Common myeloid progenitor, CD34-positive (primary cell): ENCODE data around the gene APLF.
"Not testable (repeated sequence)": the region's sequence is repeated elsewhere in the genome, so short reads cannot be mapped to it uniquely, and the experiment has no call there.

ENCODE experiments used
- CTCF ChIA-PET: fragments of 350-600 bp; sonication (Branson Sonifier 250); formaldehyde crosslinking; loops from one replicate; lab custom pipeline; 2021; ENCODE audit warnings: antibody characterized with exemption; lab: Charles Lee
- POLR2A ChIA-PET: fragments of 350-600 bp; sonication (Branson Sonifier 250); formaldehyde crosslinking; loops from one replicate; lab custom pipeline; 2021; ENCODE audit warnings: antibody characterized with exemption; lab: Charles Lee
- DNase-seq, 3 donors: peaks; one replicate each; pipeline versions ENCODE4 v3.0.0 to v3.0.0-alpha.2; 2013
- H3K27ac ChIP-seq, 2 experiments: 1 replicate in 1 of 2; 2 replicates in 1 of 2; pipeline ENCODE4 v1.7.0; 2013; ENCODE audit warnings: inconsistent platforms in 2 of 2, low read length in 2 of 2, mild to moderate bottlenecking in 2 of 2, low read depth in 1 of 2, moderate library complexity in 1 of 2; ENCODE audit not compliant: severe bottlenecking in 2 of 2, insufficient read depth in 1 of 2, poor library complexity in 1 of 2
- H3K27me3 ChIP-seq, 5 experiments: replicated peaks in 2 of 5; 1 replicate in 3 of 5; 2 replicates in 2 of 5; pipeline versions ENCODE4 v1.6.1 to v1.7.0; 2013; ENCODE audit warnings: low read length in 4 of 5, mild to moderate bottlenecking in 2 of 5, moderate library complexity in 2 of 5, inconsistent platforms in 1 of 5; ENCODE audit not compliant: insufficient read depth in 5 of 5, control insufficient read depth in 4 of 5
- H3K36me3 ChIP-seq, 4 experiments: 1 replicate in 2 of 4; 2 replicates in 2 of 4; pipeline versions ENCODE4 v1.6.1 to v1.7.0; 2013; ENCODE audit warnings: low read length in 3 of 4, control low read depth in 1 of 4, mild to moderate bottlenecking in 1 of 4; ENCODE audit not compliant: control insufficient read depth in 4 of 4, insufficient read depth in 4 of 4
- H3K4me1 ChIP-seq, 4 experiments: 1 replicate in 3 of 4; 2 replicates in 1 of 4; pipeline versions ENCODE4 v1.6.1 to v1.7.1; 2013; ENCODE audit warnings: low read length in 3 of 4, mild to moderate bottlenecking in 3 of 4, control low read depth in 1 of 4, inconsistent platforms in 1 of 4, moderate library complexity in 1 of 4; ENCODE audit not compliant: control insufficient read depth in 4 of 4, insufficient read depth in 4 of 4; ENCODE audit errors: control extremely low read depth in 1 of 4
- H3K4me3 ChIP-seq, 7 experiments: 1 replicate in 4 of 7; 2 replicates in 3 of 7; pipeline versions ENCODE4 v1.5.1 to v1.7.0; 2013; ENCODE audit warnings: mild to moderate bottlenecking in 7 of 7, low read length in 6 of 7, moderate library complexity in 6 of 7, inconsistent platforms in 2 of 7, low read depth in 2 of 7, control low read depth in 1 of 7; ENCODE audit not compliant: insufficient read depth in 4 of 7, control insufficient read depth in 1 of 7; ENCODE audit errors: extremely low read depth in 1 of 7
- H3K9me3 ChIP-seq, 5 experiments: 1 replicate in 4 of 5; 2 replicates in 1 of 5; pipeline versions ENCODE4 v1.6.1 to v1.7.1; 2013; ENCODE audit warnings: low read length in 4 of 5, mild to moderate bottlenecking in 2 of 5, inconsistent platforms in 1 of 5, low read depth in 1 of 5, moderate library complexity in 1 of 5; ENCODE audit not compliant: control insufficient read depth in 4 of 5, insufficient read depth in 2 of 5; ENCODE audit errors: control extremely low read depth in 1 of 5
- WGBS: methylation state at CpG from one replicate; pipeline ENCODE4 v1.1.5; 2013; ENCODE audit not compliant: insufficient coverage; 5-methylcytosine and 5-hydroxymethylcytosine counted together

APLF gene

GRCh38 chr2:68438455-68439303, 28.7 kb upstream of the APLF start:
- ChIA-PET POLR2A (no interaction called here), CTCF (interaction anchor here (0.7 to 3.6 kb wide), 8 partner anchors 9 to 147 kb away, joined by 3 to 31 read pairs (median 4); no protein-coding TSS in a partner anchor)
- H3K27me3 ChIP-seq = no peaks in the 10 kb centered on the region
- H3K36me3 ChIP-seq = no peaks in the 10 kb centered on the region
- WGBS = 49% methylated on average over 7 of the region's 7 CpGs
- H3K4me1 ChIP-seq = peaks cover 10 to 26% (median 20%) of the 10 kb centered on the region in 4 experiments
- no peaks in the 10 kb centered on the region for H3K9me3 ChIP-seq
- no peak for DNase-seq
- H3K4me3 ChIP-seq = peak overlapping the region in 1 of 7 experiments; percentile 52
- no peak overlapping the region for H3K27ac ChIP-seq

- H3K9me3 ChIP-seq = no peaks in the 10 kb centered on the region
- peak; percentile 95 to 98 (median 98) for DNase-seq
- H3K4me3 ChIP-seq = no peak overlapping the region
- H3K27ac ChIP-seq = peak overlapping the region; percentile 0 to 62
- CTCF ChIA-PET = interaction anchor here (0.8 to 4.6 kb wide), 34 partner anchors 12 to 325 kb away, joined by 3 to 52 read pairs (median 5); partner anchors contain the start of genes CNRIP1 and PLEK
- H3K27me3 ChIP-seq = no peaks in the 10 kb centered on the region
- peaks cover 10 to 26% (median 20%) of the 10 kb centered on the region in 4 experiments for H3K4me1 ChIP-seq
- no peaks in the 10 kb centered on the region for H3K36me3 ChIP-seq
- 63% methylated on average over 3 of the region's 6 CpGs for WGBS
- POLR2A ChIA-PET = interaction anchor here (0.7 to 1.2 kb wide), 2 partner anchors 26 to 77 kb away, joined by 3 to 4 read pairs; partner anchors contain the start of gene PLEK
Measured at GRCh38 chr2:68441179-68441993, 26.0 kb upstream of the APLF start.

DNA sequence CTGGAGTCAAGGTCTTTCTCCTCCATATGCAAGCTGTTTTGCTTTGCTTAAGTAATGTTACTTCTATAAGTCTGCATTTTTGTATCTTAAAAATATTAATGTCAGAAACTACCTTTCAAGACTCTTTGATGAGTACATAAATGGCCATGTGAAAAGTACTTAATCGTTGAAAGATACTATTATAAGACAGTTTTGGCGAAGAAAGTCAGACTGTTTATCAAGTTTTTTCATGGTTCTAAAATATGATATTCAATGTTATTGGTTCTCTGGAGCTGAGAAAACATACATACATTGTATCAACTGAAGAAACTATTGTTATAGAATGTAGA, 25.4 kb upstream of the APLF start:
- ChIA-PET POLR2A (interaction anchor here (0.7 to 1.2 kb wide), 2 partner anchors 27 to 77 kb away, joined by 3 to 4 read pairs; partner anchors contain the start of gene PLEK), CTCF (interaction anchor here (0.8 to 4.6 kb wide), 24 partner anchors 12 to 325 kb away, joined by 3 to 52 read pairs (median 6); partner anchors contain the start of genes CNRIP1 and PLEK)
- H3K27me3 ChIP-seq = no peaks in the 10 kb centered on the region
- H3K4me3 ChIP-seq = no peak overlapping the region
- no peaks in the 10 kb centered on the region for H3K36me3 ChIP-seq
- no peak overlapping the region for H3K27ac ChIP-seq
- H3K9me3 ChIP-seq = peaks cover 0 to under 1% (median 0%) of the 10 kb centered on the region in 5 experiments
- H3K4me1 ChIP-seq = peaks cover 10 to 26% (median 20%) of the 10 kb centered on the region in 4 experiments
- no peak for DNase-seq
- WGBS = no CpG with 5 or more reads among the region's 2 CpGs

GRCh38 chr2:68446425-68446824, 21.0 kb upstream of the APLF start:
- peaks cover 0 to 19% (median 8%) of the 10 kb centered on the region in 5 experiments for H3K9me3 ChIP-seq
- H3K4me3 ChIP-seq, CTCF ChIA-PET, DNase-seq, H3K36me3 ChIP-seq, H3K27ac ChIP-seq, POLR2A ChIA-PET, H3K4me1 ChIP-seq, H3K27me3 ChIP-seq: not testable (repeated sequence)
- no CpG with 5 or more reads among the region's 3 CpGs for WGBS

- Histone ChIP-seq H3K4me3 (no peak overlapping the region), H3K4me1 (peaks cover 0 to under 1% (median 0%) of the 10 kb centered on the region in 4 experiments), H3K27ac (no peak overlapping the region), H3K27me3 (no peaks in the 10 kb centered on the region), H3K9me3 (peaks cover 0 to 19% (median 8%) of the 10 kb centered on the region in 5 experiments), H3K36me3 (no peaks in the 10 kb centered on the region)
- no peak for DNase-seq
- 99% methylated on average over 14 of the region's 16 CpGs for WGBS
- CTCF ChIA-PET = interaction anchor here (1.8 kb wide), 1 partner anchor 9 kb away, joined by 3 read pairs; no protein-coding TSS in a partner anchor
- POLR2A ChIA-PET = no interaction called here
Measured at GRCh38 chr2:68447118-68447517, 20.3 kb upstream of the APLF start.

DNA sequence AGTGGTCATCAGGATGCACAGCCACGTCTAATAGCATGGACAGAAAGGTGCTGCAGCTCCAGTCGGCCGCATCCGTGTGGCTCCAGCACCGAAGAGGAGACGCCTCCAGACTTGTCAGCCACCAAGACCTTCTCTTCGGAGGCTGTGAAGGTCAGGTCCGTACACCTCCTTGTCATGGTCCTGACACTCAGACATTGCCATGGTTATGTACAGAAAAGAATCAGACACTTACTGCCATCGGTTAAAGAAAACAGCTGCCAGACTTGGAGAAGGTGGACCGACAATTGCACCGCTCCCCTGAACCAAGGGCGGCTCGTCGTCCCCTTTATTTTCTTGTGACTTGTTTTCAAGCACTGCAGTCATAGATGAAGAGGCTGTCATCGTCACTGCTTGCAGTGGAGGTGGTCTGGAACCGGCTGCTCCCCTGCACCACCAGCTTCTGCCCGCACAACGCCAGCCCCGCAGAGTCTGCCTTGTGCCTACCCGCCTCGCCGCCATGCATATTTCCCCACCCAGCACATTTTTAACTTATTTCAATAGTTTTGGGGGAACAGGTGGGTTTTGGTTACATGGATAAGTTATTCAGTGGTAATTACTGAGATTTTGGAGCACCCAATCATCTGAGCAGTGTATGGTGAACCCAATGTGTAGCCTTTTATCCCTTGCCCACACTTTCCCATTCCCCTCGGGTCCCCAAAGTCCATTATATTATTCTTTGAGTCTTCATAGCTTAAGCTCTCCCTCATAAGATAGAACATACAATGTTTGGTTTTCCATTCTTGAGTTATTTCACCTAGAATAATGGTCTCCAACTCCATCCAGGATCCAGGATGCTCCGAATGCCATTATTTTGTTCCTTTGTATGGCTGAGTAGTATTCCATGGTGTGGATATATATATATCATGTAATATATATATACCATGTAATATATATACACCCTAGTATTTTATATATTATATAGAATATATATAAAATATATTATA, 18.4 kb upstream of the APLF start:
- WGBS = 98% methylated on average over 16 of the region's 24 CpGs
- H3K4me3 ChIP-seq = no peak overlapping the region
- ChIA-PET CTCF (interaction anchor here (1.0 to 1.8 kb wide), 2 partner anchors 11 to 91 kb away, joined by 3 to 4 read pairs; no protein-coding TSS in a partner anchor), POLR2A (no interaction called here)
- no peaks in the 10 kb centered on the region for H3K27me3 ChIP-seq
- H3K4me1 ChIP-seq = peaks cover 0 to 6% (median 0%) of the 10 kb centered on the region in 4 experiments
- H3K36me3 ChIP-seq = no peaks in the 10 kb centered on the region
- H3K9me3 ChIP-seq = peaks cover 0 to 19% (median 8%) of the 10 kb centered on the region in 5 experiments
- peak in 2 of 3 donors; percentile 46 to 60 for DNase-seq
- no peak overlapping the region for H3K27ac ChIP-seq
